BE2C (cell line): Measurements from ENCODE around the gene PRKN.

ENCODE experiments used
- DNase-seq: peaks from one replicate; pipeline ENCODE4 v3.0.0-alpha.2; 2020
- H3K27me3 ChIP-seq: fragments of 250-450 bp; sonication (Bioruptor Pico); 2 replicates; pipeline ENCODE4 v1.5.1; 2020; ENCODE audit warnings: mild to moderate bottlenecking
- H3K36me3 ChIP-seq: fragments of 250-450 bp; sonication (Bioruptor Pico); 2 replicates; pipeline ENCODE4 v1.5.1; 2020; ENCODE audit warnings: mild to moderate bottlenecking
- H3K4me1 ChIP-seq: fragments of 250-450 bp; sonication (Bioruptor Pico); 2 replicates; pipeline ENCODE4 v1.5.1; 2020
- H3K4me3 ChIP-seq: 2 replicates; pipeline ENCODE4 v1.5.1; 2011; ENCODE audit warnings: low read depth, low read length
- H3K9me3 ChIP-seq: fragments of 250-450 bp; sonication (Bioruptor Pico); 2 replicates; pipeline ENCODE4 v1.5.1; 2020
- CTCF ChIP-seq: IDR thresholded peaks from 2 replicates; pipeline ENCODE4 v1.5.1; 2012; ENCODE audit warnings: mild to moderate bottlenecking, low read depth, low read length

PRKN gene

DNA sequence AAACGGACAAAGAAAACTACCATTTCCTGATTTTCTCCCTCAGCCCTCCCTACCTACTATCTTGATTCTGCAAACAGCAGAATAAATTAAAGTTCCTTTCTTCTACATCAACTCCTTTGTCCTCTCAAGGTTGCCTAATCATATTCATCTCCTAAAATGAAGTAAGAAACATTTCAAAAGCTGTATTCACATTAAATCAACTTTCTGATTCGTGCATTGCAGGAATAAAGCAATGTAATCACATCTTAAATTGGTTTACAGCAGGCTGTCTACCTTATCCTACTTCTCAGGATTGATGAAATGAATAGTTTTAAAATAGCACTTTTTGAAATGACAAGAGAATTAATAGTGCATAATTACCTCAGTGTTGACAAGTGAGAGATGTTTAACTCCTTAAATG lies 25.1 kb downstream of the PRKN start:
- peaks cover 12% of the 10 kb centered on the region for H3K4me1 ChIP-seq
- no peak overlapping the region for H3K4me3 ChIP-seq
- H3K27me3 ChIP-seq = no peaks in the 10 kb centered on the region
- no peak for TF ChIP-seq CTCF
- H3K36me3 ChIP-seq = no peaks in the 10 kb centered on the region
- no peaks in the 10 kb centered on the region for H3K9me3 ChIP-seq
- DNase-seq = no peak

DNA sequence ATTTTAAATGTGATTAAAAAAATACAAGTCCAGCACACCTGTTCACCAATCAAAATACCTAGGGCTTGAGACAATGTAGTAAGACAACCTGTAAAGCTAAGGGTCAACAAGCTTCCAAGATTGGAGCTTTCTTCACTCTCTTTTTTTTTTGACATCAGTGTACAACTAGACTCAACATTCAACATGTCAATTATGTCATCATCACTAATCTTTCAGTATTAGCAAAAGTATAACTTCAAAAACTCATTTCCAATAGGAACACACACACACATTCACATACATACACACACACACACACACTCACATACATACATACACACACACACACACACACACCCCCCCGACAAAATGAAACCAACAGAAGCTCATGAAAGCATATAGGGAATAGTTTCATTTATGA lies 26.0 kb downstream of the PRKN start:
- Histone ChIP-seq H3K27me3 (no peaks in the 10 kb centered on the region), H3K4me3 (no peak overlapping the region), H3K4me1 (peaks cover 12% of the 10 kb centered on the region), H3K9me3 (no peaks in the 10 kb centered on the region), H3K36me3 (no peaks in the 10 kb centered on the region)
- no peak for DNase-seq
- no peak for TF ChIP-seq CTCF

- Histone ChIP-seq H3K27me3 (no peaks in the 10 kb centered on the region), H3K4me1 (peaks cover 12% of the 10 kb centered on the region), H3K36me3 (no peaks in the 10 kb centered on the region), H3K9me3 (no peaks in the 10 kb centered on the region), H3K4me3 (no peak overlapping the region)
- no peak for DNase-seq
- TF ChIP-seq CTCF = no peak
Observed at GRCh38 chr6:162700966-162701365, 26.6 kb downstream of the PRKN start.

DNA sequence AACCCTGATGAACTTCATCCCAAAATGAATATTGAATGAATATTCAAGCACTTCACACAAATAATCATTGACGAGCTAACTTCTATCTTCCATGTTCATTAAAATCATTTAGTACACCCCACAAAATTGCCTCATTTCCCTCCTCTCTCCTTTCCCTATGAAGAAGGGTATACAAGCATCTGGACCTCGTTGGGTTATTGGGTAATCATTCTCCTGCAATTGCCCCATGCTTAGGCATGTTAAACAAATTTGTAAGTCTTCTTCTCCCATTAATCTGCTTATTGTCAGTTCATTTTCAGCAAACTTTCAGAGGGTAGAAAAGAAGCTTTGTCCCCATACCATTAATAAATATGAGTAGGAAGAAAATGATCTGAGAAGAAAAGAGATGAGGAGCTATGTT lies 27.6 kb downstream of the PRKN start:
- no peaks in the 10 kb centered on the region for H3K27me3 ChIP-seq
- no peak for DNase-seq
- TF ChIP-seq CTCF = no peak
- H3K36me3 ChIP-seq = no peaks in the 10 kb centered on the region
- H3K4me3 ChIP-seq = no peak overlapping the region
- no peaks in the 10 kb centered on the region for H3K9me3 ChIP-seq
- peaks cover 6% of the 10 kb centered on the region for H3K4me1 ChIP-seq

GRCh38 chr6:162698440-162698839 lies 29.1 kb downstream of the PRKN start:
- no peak overlapping the region for H3K4me3 ChIP-seq
- H3K9me3 ChIP-seq = no peaks in the 10 kb centered on the region
- no peaks in the 10 kb centered on the region for H3K36me3 ChIP-seq
- no peak for TF ChIP-seq CTCF
- no peak for DNase-seq
- H3K27me3 ChIP-seq = no peaks in the 10 kb centered on the region
- peaks cover 6% of the 10 kb centered on the region for H3K4me1 ChIP-seq

- Histone ChIP-seq H3K4me1 (peaks cover 6% of the 10 kb centered on the region), H3K4me3 (no peak overlapping the region), H3K9me3 (no peaks in the 10 kb centered on the region), H3K27me3 (no peaks in the 10 kb centered on the region), H3K36me3 (no peaks in the 10 kb centered on the region)
- no peak for DNase-seq
- no peak for TF ChIP-seq CTCF
Observed at GRCh38 chr6:162697872-162698403, 29.6 kb downstream of the PRKN start.
